ENCODE data around the gene TEAD1.
"Not testable (repeated sequence)": the region's sequence is repeated elsewhere in the genome, so short reads cannot be mapped to it uniquely, and the experiment has no call there.

Gene TEAD1

DNA sequence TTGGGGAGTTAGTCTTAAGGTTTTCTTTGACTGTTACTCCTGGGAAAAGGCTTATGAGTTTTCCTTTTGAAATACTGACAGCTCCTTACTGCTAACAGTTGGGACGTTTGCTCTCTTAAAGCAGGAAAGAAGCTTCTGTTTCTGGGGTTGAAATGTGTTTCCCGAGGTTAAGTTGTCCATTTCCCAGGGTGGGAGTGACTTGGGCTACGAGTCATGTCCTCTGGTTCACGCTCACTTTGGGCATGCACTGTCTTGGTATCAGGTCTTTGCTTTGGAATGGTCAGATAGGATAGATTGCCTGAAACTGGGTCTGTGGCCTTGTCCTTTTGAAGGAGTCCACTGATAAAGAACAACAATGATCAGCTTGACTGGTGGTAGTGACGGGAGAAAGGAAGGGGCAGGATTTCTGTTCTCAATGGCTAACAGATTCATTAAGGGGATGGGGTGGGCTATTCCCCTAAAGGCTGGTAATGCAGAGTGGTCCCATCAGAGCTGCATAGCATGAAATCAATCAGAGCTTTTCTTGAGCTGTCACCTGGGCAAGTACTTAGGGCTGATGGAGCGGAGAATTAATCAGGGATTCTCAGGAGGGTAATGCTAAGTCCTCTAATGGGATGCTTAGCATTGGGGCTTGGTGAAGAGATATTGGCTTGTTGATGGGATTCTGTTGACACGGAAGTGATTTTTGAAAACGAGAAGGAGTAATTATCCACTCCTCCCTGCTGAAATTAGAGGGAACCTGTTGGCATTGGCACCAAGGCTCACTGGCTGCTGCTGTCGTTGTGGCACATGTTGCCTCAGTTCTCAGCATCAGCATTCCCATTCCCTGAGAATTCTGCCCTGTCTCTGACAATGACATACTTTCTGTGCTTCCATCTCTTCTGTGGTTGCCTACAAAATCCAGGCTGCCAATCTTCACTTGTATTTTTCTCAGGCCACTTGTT lies 81.6 kb downstream of the TEAD1 start:
- Histone ChIP-seq H3K27me3 (ENCODE audit: insufficient read depth, low read length) (no peaks in the 10 kb centered on the region), H3K4me3 (ENCODE audit: low read length) (no peak overlapping the region), H3K9me3 (ENCODE audit: insufficient read depth, low read depth, low read length) (no peaks in the 10 kb centered on the region), H3K27ac (ENCODE audit: low read depth, low read length) (no peak overlapping the region), H3K9ac (ENCODE audit: low read depth, low read length) (no peak overlapping the region), H3K36me3 (ENCODE audit: insufficient read depth, low read length) (no peaks in the 10 kb centered on the region), H3K4me1 (ENCODE audit: insufficient read depth, low read length) (peaks cover 51% of the 10 kb centered on the region)
- WGBS: 81% methylated on average over 9 of the region's 9 CpGs

DNA sequence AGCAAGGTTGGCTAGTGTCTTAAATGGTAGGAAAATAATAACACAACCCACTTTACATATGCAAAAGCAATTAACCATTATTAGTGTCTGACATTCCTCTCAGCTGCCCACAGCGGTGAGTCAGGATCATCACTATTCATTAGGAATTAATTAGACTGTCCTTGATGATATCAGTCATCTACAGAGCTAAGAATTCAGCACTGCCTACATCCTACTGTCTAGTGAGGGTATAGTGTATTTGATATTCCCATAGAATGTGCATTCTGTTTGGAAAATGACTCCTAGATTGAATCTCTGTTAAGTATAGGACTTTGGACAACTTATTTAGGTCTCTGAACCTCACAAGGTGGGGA lies 82.2 kb downstream of the TEAD1 start:
- H3K9ac ChIP-seq (ENCODE audit: low read depth, low read length): no peak overlapping the region
- peaks cover 55% of the 10 kb centered on the region for H3K4me1 ChIP-seq (ENCODE audit: insufficient read depth, low read length)
- H3K36me3 ChIP-seq (ENCODE audit: insufficient read depth, low read length): no peaks in the 10 kb centered on the region
- no peak overlapping the region for H3K4me3 ChIP-seq (ENCODE audit: low read length)
- 83% methylated on average over 1 of the region's 1 CpG for WGBS
- no peaks in the 10 kb centered on the region for H3K27me3 ChIP-seq (ENCODE audit: insufficient read depth, low read length)
- H3K9me3 ChIP-seq (ENCODE audit: insufficient read depth, low read depth, low read length): no peaks in the 10 kb centered on the region
- no peak overlapping the region for H3K27ac ChIP-seq (ENCODE audit: low read depth, low read length)

DNA sequence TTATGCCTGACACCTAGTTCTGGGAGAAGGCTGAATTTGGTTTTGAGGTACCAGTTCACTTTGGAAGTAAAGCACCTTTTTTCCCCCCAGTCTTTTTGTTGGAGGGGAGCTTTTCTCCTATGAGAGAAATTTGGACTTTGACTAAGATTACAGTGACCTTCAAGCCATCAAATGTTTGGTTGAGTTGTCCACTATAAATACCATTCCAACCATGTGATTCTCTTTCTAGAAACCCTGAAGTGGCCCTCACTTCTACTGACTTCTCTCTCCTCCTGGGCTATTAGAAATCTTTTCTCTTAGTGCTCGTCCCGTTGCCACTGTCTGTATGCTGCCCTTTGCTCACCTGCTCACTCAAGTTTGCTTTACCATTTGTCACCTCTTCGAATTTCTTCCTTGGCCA lies 82.6 kb downstream of the TEAD1 start:
- Histone ChIP-seq H3K27ac (ENCODE audit: low read depth, low read length) (no peak overlapping the region), H3K27me3 (ENCODE audit: insufficient read depth, low read length) (no peaks in the 10 kb centered on the region), H3K4me3 (ENCODE audit: low read length) (no peak overlapping the region), H3K4me1 (ENCODE audit: insufficient read depth, low read length) (peaks cover 55% of the 10 kb centered on the region), H3K9me3 (ENCODE audit: insufficient read depth, low read depth, low read length) (no peaks in the 10 kb centered on the region), H3K9ac (ENCODE audit: low read depth, low read length) (no peak overlapping the region), H3K36me3 (ENCODE audit: insufficient read depth, low read length) (no peaks in the 10 kb centered on the region)
- WGBS: 79% methylated on average over 3 of the region's 3 CpGs

DNA sequence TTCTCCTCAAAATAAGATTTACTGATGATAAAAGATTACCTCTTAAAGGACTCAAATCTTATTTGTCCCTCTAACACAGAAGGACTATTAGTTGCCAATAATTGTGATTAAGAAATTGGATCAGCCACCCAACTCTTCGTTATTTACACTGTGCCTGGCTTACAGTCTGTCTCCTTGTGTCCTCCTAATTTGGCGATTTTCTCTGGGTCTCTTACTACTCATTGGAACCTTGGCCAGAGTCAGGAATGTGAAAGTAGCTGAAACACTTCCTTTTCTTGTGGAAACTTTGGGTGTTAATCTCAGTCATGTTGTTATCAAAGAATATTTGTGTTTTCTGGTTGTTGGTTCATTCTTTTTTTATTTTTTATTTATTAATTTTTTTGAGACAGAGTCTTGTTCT lies 83.2 kb downstream of the TEAD1 start:
- Histone ChIP-seq H3K27me3 (ENCODE audit: insufficient read depth, low read length) (no peaks in the 10 kb centered on the region), H3K27ac (ENCODE audit: low read depth, low read length) (no peak overlapping the region), H3K4me1 (ENCODE audit: insufficient read depth, low read length) (peaks cover 54% of the 10 kb centered on the region), H3K4me3 (ENCODE audit: low read length) (no peak overlapping the region), H3K36me3 (ENCODE audit: insufficient read depth, low read length) (no peaks in the 10 kb centered on the region), H3K9ac (ENCODE audit: low read depth, low read length) (no peak overlapping the region), H3K9me3 (ENCODE audit: insufficient read depth, low read depth, low read length) (no peaks in the 10 kb centered on the region)
- WGBS: 90% methylated on average over 2 of the region's 2 CpGs

DNA sequence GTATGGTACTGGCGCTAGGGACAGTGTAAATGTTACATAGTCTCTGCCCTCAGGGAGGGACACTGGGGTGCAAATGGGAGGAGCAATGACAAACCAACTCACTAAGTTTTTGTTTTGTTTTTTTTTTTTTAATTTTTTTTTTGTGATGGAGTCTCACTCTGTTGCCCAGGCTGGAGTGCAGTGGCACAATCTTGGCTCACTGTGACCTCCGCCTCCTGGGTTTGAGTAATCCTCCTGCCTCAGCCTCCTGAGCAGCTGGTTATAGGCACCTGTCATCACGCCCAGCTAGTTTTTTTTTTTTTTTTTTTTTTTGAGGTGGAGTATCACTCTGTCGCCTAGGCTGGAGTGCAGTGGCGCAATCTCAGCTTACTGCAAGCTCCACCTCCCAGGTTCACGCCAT lies 83.9 kb downstream of the TEAD1 start:
- H3K9ac ChIP-seq (ENCODE audit: low read depth, low read length); H3K27ac ChIP-seq (ENCODE audit: low read depth, low read length); H3K36me3 ChIP-seq (ENCODE audit: insufficient read depth, low read length); H3K9me3 ChIP-seq (ENCODE audit: insufficient read depth, low read depth, low read length); H3K27me3 ChIP-seq (ENCODE audit: insufficient read depth, low read length); H3K4me3 ChIP-seq (ENCODE audit: low read length): not testable (repeated sequence)
- WGBS: 89% methylated on average over 6 of the region's 6 CpGs
- peaks cover 55% of the 10 kb centered on the region for H3K4me1 ChIP-seq (ENCODE audit: insufficient read depth, low read length)

DNA sequence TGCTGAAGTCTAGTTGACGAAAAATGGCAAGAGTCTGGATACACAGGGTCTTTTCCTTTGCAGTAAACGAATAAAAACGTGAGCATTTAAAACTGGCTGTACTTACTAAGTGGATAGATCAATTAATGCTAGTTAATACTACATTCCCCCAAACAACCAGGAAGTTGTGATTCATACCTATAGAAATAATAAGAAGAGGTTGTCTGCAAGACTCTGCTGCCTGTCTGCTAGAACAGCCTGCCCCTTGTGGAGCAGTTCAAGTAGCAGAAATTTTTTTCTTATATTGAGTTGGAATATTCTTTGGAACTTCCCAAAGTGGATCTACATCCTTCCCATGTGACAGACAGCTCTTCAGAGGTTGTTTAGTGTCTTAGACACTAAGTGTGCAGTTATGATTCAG lies 86.8 kb downstream of the TEAD1 start:
- H3K36me3 ChIP-seq (ENCODE audit: insufficient read depth, low read length): peaks cover 25% of the 10 kb centered on the region
- 81% methylated on average over 3 of the region's 3 CpGs for WGBS
- H3K27ac ChIP-seq (ENCODE audit: low read depth, low read length): no peak overlapping the region
- no peak overlapping the region for H3K4me3 ChIP-seq (ENCODE audit: low read length)
- H3K27me3 ChIP-seq (ENCODE audit: insufficient read depth, low read length): no peaks in the 10 kb centered on the region
- no peaks in the 10 kb centered on the region for H3K9me3 ChIP-seq (ENCODE audit: insufficient read depth, low read depth, low read length)
- peaks cover 27% of the 10 kb centered on the region for H3K4me1 ChIP-seq (ENCODE audit: insufficient read depth, low read length)
- H3K9ac ChIP-seq (ENCODE audit: low read depth, low read length): no peak overlapping the region

DNA sequence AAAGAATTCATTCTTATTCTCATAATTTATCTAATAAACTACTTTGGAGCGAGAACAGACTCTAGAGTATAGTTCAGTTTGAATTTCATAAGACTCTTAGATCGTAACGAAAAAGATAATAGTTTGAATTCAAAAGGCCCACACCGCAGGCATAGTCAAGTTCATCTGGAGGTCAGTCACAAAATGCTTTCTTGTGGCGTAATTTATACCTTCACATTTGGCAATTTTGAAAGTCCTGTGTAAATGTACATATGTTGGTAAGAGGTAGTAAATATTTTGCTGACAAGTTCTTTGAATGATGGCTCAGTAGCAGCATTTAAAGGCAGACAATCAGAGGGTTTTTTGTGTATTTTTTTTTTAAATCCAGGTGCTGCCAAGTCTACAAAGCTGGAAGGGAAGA lies 88.1 kb downstream of the TEAD1 start:
- Histone ChIP-seq H3K36me3 (ENCODE audit: insufficient read depth, low read length) (peaks cover 37% of the 10 kb centered on the region), H3K4me3 (ENCODE audit: low read length) (no peak overlapping the region), H3K9me3 (ENCODE audit: insufficient read depth, low read depth, low read length) (no peaks in the 10 kb centered on the region), H3K4me1 (ENCODE audit: insufficient read depth, low read length) (peaks cover 21% of the 10 kb centered on the region), H3K27me3 (ENCODE audit: insufficient read depth, low read length) (no peaks in the 10 kb centered on the region), H3K27ac (ENCODE audit: low read depth, low read length) (no peak overlapping the region), H3K9ac (ENCODE audit: low read depth, low read length) (no peak overlapping the region)
- WGBS: 92% methylated on average over 5 of the region's 5 CpGs

DNA sequence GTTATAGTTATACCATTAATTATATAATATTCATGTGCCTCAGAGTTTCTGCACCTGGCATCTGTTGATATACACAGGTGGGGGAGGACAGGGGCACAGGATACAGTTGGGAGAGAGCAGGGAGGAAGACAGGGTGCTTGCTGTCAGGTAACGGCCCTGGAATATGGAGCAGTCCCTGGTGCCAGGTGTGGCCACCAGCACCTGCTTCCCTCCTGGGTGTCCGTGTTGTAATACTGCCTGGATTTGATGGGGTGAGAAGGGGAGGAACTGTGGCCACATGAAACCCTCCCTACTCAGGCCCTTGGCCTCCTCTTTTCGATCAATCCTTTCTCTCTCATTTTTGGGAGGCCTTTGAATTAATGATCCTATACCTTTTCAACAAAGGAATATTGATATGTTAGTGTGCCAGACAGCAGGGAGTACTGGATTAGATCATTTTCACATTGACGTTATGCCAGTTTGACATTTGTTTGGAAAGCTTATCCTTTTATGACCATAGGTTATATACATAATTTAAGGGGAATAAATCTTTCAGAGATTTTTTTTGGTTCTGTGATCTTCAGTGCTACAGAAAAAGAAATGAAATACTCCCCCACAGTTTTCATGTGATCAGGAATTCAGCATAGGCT lies 88.6 kb downstream of the TEAD1 start:
- Histone ChIP-seq H3K4me3 (ENCODE audit: low read length) (no peak overlapping the region), H3K27me3 (ENCODE audit: insufficient read depth, low read length) (no peaks in the 10 kb centered on the region), H3K27ac (ENCODE audit: low read depth, low read length) (no peak overlapping the region), H3K9ac (ENCODE audit: low read depth, low read length) (no peak overlapping the region), H3K4me1 (ENCODE audit: insufficient read depth, low read length) (peaks cover 21% of the 10 kb centered on the region), H3K36me3 (ENCODE audit: insufficient read depth, low read length) (peaks cover 38% of the 10 kb centered on the region), H3K9me3 (ENCODE audit: insufficient read depth, low read depth, low read length) (no peaks in the 10 kb centered on the region)
- 95% methylated on average over 2 of the region's 4 CpGs for WGBS

DNA sequence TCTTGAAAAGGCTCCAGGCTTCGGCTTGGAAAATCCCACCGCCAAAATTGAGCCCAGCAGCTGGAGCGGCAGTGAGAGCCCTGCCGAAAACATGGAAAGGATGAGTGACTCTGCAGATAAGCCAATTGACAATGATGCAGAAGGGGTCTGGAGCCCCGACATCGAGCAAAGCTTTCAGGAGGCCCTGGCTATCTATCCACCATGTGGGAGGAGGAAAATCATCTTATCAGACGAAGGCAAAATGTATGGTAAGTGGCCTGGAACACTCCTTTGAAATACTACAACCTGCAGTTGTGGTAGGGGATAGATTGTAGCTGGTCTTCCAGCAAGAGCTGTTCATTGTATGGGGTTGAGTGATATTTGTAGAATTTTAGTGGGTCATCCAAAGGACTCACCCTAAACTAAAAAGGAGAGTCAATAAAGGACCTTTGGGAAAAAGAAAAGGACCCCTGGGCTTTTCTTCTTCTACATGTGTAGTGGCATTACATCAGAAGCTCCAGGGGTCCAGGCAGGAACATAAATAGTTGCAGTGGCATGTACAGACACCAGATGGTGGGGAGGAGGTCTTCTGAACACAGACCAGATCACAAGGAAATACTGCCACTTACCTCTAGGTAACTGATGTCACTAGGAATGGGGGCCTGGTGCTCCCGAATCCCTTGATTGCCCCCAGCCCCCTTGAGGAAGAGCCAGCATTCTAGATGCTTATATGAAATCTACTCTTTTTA lies 90.1 kb downstream of the TEAD1 start:
- H3K27me3 ChIP-seq (ENCODE audit: insufficient read depth, low read length): no peaks in the 10 kb centered on the region
- no peaks in the 10 kb centered on the region for H3K9me3 ChIP-seq (ENCODE audit: insufficient read depth, low read depth, low read length)
- peaks cover 28% of the 10 kb centered on the region for H3K4me1 ChIP-seq (ENCODE audit: insufficient read depth, low read length)
- WGBS: 95% methylated on average over 8 of the region's 8 CpGs
- no peak overlapping the region for H3K9ac ChIP-seq (ENCODE audit: low read depth, low read length)
- peaks cover 38% of the 10 kb centered on the region for H3K36me3 ChIP-seq (ENCODE audit: insufficient read depth, low read length)
- H3K27ac ChIP-seq (ENCODE audit: low read depth, low read length): no peak overlapping the region
- H3K4me3 ChIP-seq (ENCODE audit: low read length): no peak overlapping the region

DNA sequence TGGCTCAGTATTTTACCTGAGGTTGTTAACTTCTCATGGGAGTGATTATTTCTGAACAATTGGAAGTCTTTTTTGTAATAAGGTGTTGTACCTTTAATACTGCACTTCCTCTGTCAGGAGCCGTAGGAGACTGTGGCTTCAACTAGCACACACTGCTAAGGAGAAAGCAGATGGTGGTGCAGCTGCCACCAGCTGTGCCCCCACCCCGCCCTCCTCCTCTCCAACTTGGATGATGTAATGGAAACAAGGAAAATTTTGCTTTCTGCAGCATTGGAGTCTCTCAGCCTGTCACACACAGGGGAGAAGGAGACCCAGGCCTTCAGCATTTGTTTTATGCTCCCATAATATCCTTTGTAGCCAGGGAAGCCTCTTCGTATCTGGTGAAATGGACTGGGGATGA lies 91.2 kb downstream of the TEAD1 start:
- Histone ChIP-seq H3K36me3 (ENCODE audit: insufficient read depth, low read length) (peaks cover 38% of the 10 kb centered on the region), H3K9ac (ENCODE audit: low read depth, low read length) (no peak overlapping the region), H3K27me3 (ENCODE audit: insufficient read depth, low read length) (no peaks in the 10 kb centered on the region), H3K4me3 (ENCODE audit: low read length) (no peak overlapping the region), H3K27ac (ENCODE audit: low read depth, low read length) (no peak overlapping the region), H3K9me3 (ENCODE audit: insufficient read depth, low read depth, low read length) (no peaks in the 10 kb centered on the region), H3K4me1 (ENCODE audit: insufficient read depth, low read length) (peaks cover 33% of the 10 kb centered on the region)
- 85% methylated on average over 3 of the region's 3 CpGs for WGBS

DNA sequence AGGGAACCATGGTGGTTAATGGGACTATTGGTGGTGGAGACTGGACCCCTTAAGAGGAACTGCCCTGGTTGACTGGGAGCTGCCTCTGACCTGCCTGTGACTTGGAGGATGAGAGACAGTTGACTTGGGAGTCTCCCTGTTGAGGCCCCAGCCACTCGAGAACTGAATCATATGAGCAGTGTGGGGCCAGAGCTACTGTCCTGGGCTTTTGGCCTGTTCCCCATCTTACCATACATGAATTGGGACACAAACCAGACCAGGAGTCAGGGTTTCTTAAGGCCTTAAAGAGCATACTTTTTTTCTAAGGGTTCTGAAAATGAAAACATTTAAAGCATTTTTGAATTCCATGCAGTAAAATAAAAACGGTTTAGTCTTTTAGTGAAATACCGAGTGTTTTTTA lies 92.8 kb downstream of the TEAD1 start:
- H3K4me1 ChIP-seq (ENCODE audit: insufficient read depth, low read length): peaks cover 25% of the 10 kb centered on the region
- peaks cover 38% of the 10 kb centered on the region for H3K36me3 ChIP-seq (ENCODE audit: insufficient read depth, low read length)
- no peaks in the 10 kb centered on the region for H3K9me3 ChIP-seq (ENCODE audit: insufficient read depth, low read depth, low read length)
- no peak overlapping the region for H3K27ac ChIP-seq (ENCODE audit: low read depth, low read length)
- WGBS: 96% methylated on average over 3 of the region's 3 CpGs
- no peaks in the 10 kb centered on the region for H3K27me3 ChIP-seq (ENCODE audit: insufficient read depth, low read length)
- H3K9ac ChIP-seq (ENCODE audit: low read depth, low read length): no peak overlapping the region
- no peak overlapping the region for H3K4me3 ChIP-seq (ENCODE audit: low read length)

Measured in HUES64 (cell line).